Stimulated activated naive CD8-positive, alpha-beta T cell treated with anti-CD3 and anti-CD28 coated beads, Interleukin-15, Interleukin-2, amounts not matched to agents 100 U/mL and 50 U/mL, for 24 hours (primary cell): Measurements from ENCODE around the gene C1QTNF1.
A peak's percentile ranks its signal among the peaks of the same experiment; 100 is the strongest.

Source experiments
- ATAC-seq: fragments of 150-1000 bp; cut with Tn5 transposase; one replicate; pipeline ENCODE4 v1.10.0; 2021
- DNase-seq: peaks from one replicate; pipeline ENCODE4 v3.0.0; 2021

Gene C1QTNF1

DNA sequence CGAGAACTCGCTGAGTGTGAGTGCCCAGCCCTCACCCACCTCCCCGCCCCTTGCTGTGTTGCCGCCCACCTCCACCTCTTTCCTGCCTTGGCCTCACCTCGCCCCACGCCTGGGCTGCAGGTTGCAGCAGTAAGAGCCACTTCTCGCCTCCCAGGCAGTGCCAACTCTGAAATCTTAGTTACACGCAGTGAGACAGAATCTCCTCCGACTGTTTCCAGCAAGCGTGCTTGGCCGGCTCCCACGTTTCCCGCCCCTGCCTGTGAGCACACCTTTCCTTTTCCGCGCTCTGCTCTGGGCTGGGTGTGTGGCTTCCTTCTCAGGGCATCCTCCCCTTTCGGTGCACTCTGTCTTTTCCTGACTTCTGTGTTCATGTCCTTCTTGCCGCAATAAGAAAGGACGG lies 56.4 kb downstream of the C1QTNF1 start:
- DNase-seq, result no peak
- ATAC-seq, result no peak

- no peak for ATAC-seq
- DNase-seq, result no peak
These were observed 56.9 kb downstream of the C1QTNF1 start for GRCh38 chr17:79080761-79081290.

DNA sequence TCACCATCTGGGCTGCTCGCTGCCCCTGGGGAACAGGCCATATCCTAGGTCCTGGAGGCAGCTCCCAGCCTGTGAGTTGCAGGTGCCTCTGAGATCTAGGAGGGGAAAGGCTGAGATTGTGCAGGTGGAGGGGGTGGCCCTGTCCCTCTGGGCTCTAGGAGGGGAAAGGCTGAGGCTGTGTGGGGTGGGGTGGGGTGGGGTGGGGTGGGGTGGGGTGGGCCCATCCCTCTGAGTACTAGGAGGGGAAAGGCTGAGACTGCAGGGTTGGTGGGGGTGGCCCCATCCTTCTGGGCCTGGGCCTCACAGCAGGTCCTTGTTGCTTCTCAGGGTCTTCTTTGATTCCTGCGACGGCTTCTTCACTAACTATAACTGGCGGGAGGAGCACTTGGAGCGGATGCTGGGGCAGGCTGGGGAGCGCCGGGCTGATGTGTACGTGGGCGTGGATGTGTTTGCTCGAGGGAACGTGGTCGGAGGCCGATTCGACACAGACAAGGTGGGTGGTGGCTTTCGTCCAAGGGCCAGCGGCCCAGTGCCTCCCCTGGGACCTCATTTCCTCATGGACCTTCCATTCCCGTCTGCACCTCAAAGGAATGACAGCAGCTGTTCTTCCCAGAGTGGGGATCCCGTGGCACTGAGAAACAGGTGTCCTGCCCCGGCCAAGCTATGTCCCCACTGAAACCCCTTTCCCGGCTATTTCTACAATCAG lies 57.8 kb downstream of the C1QTNF1 start:
- DNase-seq (no peak), ATAC-seq (no peak)

DNA sequence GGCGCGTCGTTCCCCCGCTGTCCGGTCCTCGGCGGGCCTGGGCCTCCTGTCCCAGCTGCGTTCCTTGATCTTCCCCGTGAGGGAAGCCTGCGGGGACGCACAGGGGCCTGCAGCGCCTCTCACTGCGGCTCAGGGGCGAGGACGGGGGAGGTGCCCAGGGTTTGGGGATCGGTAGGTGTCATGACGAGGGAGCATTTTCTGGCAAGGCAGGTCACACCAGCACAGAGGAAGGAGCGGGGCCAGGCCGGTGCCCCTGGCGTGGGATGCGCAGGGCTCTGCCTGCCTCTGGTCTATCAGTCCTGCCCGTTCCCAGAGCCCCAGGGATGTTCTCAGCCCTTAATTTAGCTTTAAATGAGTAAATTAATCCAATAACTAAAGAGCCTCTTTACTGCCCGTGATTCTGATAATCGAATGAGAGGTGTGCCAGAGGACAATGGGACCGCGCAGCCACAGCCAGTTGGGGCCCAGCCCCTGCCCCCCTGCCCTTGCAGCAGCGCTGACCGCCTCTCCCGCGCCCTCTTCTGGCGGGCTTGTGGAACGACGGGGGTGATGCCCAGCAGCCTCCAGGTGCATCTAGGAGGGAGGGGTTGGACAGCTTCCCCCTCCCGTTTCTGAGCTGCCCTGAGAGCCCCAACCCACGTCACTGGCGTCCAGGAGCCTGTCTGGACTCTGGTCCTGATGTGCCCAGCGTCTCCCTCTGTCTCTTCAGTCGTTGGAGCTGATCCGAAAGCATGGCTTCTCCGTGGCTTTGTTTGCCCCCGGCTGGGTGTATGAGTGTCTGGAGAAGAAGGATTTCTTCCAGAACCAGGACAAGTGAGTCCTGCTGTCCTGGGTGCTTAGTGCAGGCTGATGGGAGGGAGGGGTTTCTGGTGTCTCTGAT lies 58.6 kb downstream of the C1QTNF1 start:
- ATAC-seq (no peak), DNase-seq (peak; percentile 69)

- ATAC-seq, result no peak
- no peak for DNase-seq
These were observed 59.4 kb downstream of the C1QTNF1 start for GRCh38 chr17:79083191-79083971.

GRCh38 chr17:79084291-79085153 lies 60.6 kb downstream of the C1QTNF1 start:
- DNase-seq, result no peak
- no peak for ATAC-seq

DNA sequence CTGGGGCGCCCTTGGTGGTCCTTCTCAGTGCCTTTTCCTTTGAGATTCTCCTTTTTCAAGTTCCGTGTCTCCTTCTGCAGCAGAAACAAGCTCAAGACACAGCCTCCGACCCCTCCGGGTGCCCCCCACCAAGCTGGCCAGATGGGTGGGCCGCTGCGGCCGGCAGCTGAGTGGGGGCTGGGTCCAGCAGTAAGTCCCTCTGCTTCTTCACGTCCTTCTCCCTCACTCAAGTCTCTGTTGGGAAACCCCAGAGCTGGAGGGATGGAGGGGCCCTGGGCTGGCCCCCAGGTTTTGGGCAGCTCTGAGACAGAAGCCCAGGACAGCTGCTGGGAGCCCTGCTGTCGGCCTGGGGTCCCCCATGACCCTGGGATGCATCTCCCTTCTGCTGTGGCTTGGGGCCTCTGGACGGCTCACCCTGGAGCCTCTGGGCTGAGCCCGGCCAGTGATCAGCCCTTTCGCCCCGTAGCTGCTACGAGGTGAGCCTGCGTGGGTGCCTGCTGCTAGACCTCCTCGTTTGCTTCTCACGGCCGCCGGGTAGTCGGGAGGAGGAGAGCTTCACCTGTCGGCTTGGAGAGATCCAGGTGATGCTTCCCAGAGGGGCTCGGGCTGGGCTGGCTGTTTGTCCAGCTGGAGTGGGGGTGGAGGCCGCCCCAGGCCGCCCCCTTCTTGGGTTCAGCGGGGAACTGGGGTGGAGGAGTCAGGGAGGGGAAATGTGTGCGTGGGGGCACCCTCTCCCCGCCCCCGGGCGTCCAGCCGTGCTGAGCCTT lies 61.4 kb downstream of the C1QTNF1 start:
- ATAC-seq, result no peak
- no peak for DNase-seq

GRCh38 chr17:79085921-79086551 lies 62.1 kb downstream of the C1QTNF1 start:
- DNase-seq (no peak), ATAC-seq (no peak)

DNA sequence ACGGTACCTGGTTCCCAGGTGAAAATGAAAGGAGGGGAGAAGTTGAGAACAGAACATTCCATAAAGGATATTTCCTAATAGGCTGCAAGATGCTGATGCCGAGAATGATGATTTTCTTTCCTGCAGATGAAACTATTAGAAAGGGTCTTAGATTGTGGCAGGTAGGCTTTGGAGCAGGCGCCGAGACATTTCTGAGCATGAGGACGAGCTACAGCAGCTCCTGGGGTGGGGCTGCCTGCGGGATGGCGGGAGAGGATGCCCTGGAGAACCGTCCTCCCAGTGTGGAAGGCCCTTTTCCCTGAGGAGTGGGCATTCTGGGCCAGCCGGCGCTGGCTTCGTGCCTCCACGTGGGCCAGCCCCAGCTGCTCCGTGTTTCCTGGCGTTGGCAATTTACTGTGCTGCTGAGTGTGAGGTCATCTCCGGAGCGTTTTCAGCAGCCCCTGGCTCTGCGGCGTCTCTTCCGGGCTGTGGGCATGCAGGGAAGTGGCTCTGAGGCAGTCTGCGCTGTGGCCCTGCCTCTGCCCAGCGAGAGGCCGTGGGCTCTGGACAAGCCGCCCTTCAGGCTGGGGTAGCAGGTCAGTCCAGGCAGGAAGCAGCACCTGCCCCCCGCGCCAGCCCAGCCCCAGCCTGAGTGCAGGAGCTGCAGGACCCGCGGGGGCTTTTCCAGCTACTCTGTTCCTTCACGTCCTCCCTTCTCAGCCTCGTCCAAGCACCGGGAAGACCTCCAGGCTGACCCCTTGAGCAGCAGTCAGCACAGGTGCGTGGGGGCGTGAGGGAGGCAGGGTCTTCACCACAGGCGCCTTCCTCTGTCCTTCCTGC lies 62.8 kb downstream of the C1QTNF1 start:
- no peak for ATAC-seq
- DNase-seq, result no peak

GRCh38 chr17:79087428-79088143 lies 63.6 kb downstream of the C1QTNF1 start:
- ATAC-seq, result peak; percentile 79

GRCh38 chr17:79088247-79088996 lies 64.5 kb downstream of the C1QTNF1 start:
- no peak for DNase-seq
- no peak for ATAC-seq

More at GRCh38 chr17:79087428-79088143, 63.6 kb downstream of the C1QTNF1 start:
- peak; percentile 82 for DNase-seq

DNA sequence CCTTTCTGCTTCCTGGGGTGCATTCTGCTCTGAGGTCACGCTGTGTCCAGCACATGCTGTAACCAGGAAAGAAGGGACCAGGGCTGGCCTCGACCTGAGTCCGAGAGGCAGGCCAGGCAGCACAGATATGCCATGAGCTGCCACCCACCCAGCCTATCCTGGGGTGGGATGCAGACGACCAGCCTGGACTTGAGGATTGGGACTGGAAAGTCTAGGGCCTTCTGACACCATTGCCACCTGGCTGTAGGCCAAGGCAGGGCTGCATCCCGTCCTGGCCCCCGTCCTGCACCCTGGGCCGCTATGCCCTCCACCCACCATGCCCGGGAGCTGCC lies 65.0 kb downstream of the C1QTNF1 start:
- no peak for ATAC-seq
- DNase-seq, result no peak

DNA sequence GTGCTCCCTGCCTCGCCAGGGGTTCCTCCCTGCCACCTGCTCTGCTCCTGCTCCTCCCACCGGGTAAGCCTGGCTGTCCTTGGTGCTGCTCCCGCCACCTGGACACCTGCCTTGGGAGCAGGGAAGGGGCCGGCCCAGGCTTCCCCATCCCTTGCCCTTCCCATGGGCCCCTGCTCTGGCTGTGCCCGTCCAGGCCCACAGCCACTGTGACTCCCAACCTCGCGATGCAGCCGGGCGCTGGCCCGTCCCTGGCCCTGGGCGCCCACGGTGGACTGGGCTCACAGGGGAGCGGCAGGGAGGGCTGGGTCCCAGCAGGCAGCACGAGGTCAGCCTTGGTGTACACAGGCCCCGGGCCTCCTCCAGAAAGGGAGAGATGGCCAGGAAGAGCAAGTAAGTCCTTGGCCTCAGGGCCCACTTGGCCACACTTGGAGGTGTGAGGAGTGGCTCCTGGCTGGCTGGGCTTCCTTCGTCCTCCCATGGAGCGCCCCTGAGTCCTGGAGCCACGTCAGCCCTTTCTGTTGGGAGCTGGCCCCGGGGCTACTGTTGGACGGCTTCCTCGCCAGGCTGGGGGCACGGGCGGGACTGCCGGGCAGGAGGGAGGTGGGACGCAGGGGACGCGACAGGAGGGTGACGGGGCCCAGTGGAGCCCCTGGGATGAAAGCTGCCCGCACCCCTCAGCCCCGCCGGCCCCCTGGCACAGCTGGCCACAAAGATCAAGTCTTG lies 65.9 kb downstream of the C1QTNF1 start:
- DNase-seq (no peak), ATAC-seq (no peak)

- ATAC-seq, result no peak
- DNase-seq, result no peak
These were observed 66.7 kb downstream of the C1QTNF1 start for GRCh38 chr17:79090443-79091225.

DNA sequence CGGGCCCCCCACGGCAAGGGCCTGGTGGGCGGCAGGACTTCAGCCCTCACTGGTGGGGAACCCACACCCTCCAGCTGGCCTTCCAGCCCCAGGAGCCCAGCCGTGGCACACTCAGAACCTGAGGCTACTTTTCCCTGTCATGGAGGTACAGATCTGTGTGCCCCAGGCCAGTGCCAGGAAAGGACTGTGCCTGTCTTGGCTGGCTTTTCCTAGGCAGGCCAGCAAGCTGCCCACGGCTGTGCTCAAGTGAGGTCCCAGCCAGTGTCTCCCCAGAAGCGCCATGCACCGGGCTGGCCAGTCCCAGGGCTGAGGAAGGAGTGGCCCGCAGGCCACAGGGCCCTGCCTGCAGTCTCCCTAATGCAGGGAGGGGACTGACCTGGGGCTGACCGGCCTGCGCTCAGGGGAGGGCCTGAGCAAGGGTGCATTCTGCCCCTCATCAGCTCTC lies 67.3 kb downstream of the C1QTNF1 start:
- DNase-seq, result no peak
- no peak for ATAC-seq

DNA sequence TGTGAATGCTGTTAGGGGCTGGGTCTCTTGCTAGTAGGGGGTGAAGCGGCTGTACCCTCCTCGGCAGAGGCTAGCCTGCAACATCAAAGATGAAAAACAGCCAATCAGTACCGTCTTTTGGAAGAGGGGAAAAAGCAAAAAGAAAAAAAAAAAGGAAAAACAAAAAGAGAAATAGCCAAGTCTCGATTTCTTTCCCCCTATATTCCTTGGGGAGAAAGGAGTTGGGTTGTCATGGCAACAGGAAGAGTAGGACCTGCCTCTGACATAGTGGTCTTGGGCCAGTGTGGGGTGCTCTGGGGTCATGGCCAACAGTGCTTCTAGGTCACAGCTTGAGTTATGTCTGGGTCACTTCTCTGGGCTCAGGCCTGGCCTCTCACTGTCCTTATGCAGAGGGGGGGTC lies 68.6 kb downstream of the C1QTNF1 start:
- no peak for DNase-seq
- ATAC-seq, result no peak
